ENCODE measurements around the gene NCOA1. TPM values are rescaled to one million over a fixed set of nuclear protein-coding genes. Genes with fewer than 3 reads are reported as not detected.
"Not testable (repeated sequence)": the region's sequence is repeated elsewhere in the genome, so short reads cannot be mapped to it uniquely, and the experiment has no call there.

The NCOA1 gene
- total RNA-seq, 1 donor from 2014 or later = 48.4 TPM

GRCh38 chr2:24477229-24477628 lies 13.8 kb upstream of the NCOA1 start:
- H3K36me3 ChIP-seq = no peaks in the 10 kb centered on the region
- H3K9me3 ChIP-seq = no peaks in the 10 kb centered on the region
- no peak for TF ChIP-seq POLR2A (IDR thresholded peaks at IDR 0.05)
- TF ChIP-seq CTCF (IDR thresholded peaks at IDR 0.05) = no peak
- TF ChIP-seq POLR2AphosphoS5 (IDR thresholded peaks at IDR 0.05; ENCODE audit: insufficient read depth in 1 of 2, low read depth in 1 of 2) = no peak
- no peak overlapping the region for H3K27ac ChIP-seq
- H3K4me1 ChIP-seq = no peaks in the 10 kb centered on the region
- intact Hi-C loops (cut with DNase I) = no loop called here
- no peaks in the 10 kb centered on the region for H3K27me3 ChIP-seq
- no peak for DNase-seq (ENCODE audit: extremely low spot score in 2 of 2)
- H3K4me3 ChIP-seq = no peak overlapping the region

GRCh38 chr2:24478243-24478642 lies 12.8 kb upstream of the NCOA1 start:
- Histone ChIP-seq H3K4me1 (no peaks in the 10 kb centered on the region), H3K4me3 (no peak overlapping the region), H3K27ac (no peak overlapping the region), H3K36me3 (no peaks in the 10 kb centered on the region), H3K9me3 (no peaks in the 10 kb centered on the region), H3K27me3 (no peaks in the 10 kb centered on the region)
- TF ChIP-seq POLR2A (IDR thresholded peaks at IDR 0.05) (no peak), CTCF (IDR thresholded peaks at IDR 0.05) (no peak), POLR2AphosphoS5 (IDR thresholded peaks at IDR 0.05; ENCODE audit: insufficient read depth in 1 of 2, low read depth in 1 of 2) (no peak)
- no peak for DNase-seq (ENCODE audit: extremely low spot score in 2 of 2)
- intact Hi-C loops (cut with DNase I) = no loop called here

- Histone ChIP-seq H3K36me3 (no peaks in the 10 kb centered on the region), H3K4me1 (no peaks in the 10 kb centered on the region), H3K9me3 (no peaks in the 10 kb centered on the region), H3K27me3 (no peaks in the 10 kb centered on the region), H3K4me3 (no peak overlapping the region), H3K27ac (no peak overlapping the region)
- intact Hi-C loops (cut with DNase I) = no loop called here
- no peak for TF ChIP-seq CTCF (IDR thresholded peaks at IDR 0.05)
- TF ChIP-seq POLR2A (IDR thresholded peaks at IDR 0.05) = no peak
- no peak for TF ChIP-seq POLR2AphosphoS5 (IDR thresholded peaks at IDR 0.05; ENCODE audit: insufficient read depth in 1 of 2, low read depth in 1 of 2)
- no peak for DNase-seq (ENCODE audit: extremely low spot score in 2 of 2)
These were observed 10.8 kb upstream of the NCOA1 start for GRCh38 chr2:24480245-24480644.

- Histone ChIP-seq H3K4me1 (no peaks in the 10 kb centered on the region), H3K36me3 (no peaks in the 10 kb centered on the region), H3K27ac (no peak overlapping the region), H3K27me3 (no peaks in the 10 kb centered on the region), H3K4me3 (no peak overlapping the region), H3K9me3 (no peaks in the 10 kb centered on the region)
- intact Hi-C loops (cut with DNase I) = no loop called here
- TF ChIP-seq CTCF (IDR thresholded peaks at IDR 0.05) (no peak), POLR2A (IDR thresholded peaks at IDR 0.05) (no peak), POLR2AphosphoS5 (IDR thresholded peaks at IDR 0.05; ENCODE audit: insufficient read depth in 1 of 2, low read depth in 1 of 2) (no peak)
- no peak for DNase-seq (ENCODE audit: extremely low spot score in 2 of 2)
These were observed 8.6 kb upstream of the NCOA1 start for GRCh38 chr2:24482251-24482971.

GRCh38 chr2:24482972-24483300 lies 8.1 kb upstream of the NCOA1 start:
- no peak overlapping the region for H3K4me3 ChIP-seq
- no peak for DNase-seq (ENCODE audit: extremely low spot score in 2 of 2)
- no peak overlapping the region for H3K27ac ChIP-seq
- no peaks in the 10 kb centered on the region for H3K4me1 ChIP-seq
- no peaks in the 10 kb centered on the region for H3K9me3 ChIP-seq
- TF ChIP-seq CTCF (IDR thresholded peaks at IDR 0.05) = no peak
- TF ChIP-seq POLR2AphosphoS5 (IDR thresholded peaks at IDR 0.05; ENCODE audit: insufficient read depth in 1 of 2, low read depth in 1 of 2) = no peak
- TF ChIP-seq POLR2A (IDR thresholded peaks at IDR 0.05) = no peak
- H3K36me3 ChIP-seq = no peaks in the 10 kb centered on the region
- intact Hi-C loops (cut with DNase I) = no loop called here
- no peaks in the 10 kb centered on the region for H3K27me3 ChIP-seq

GRCh38 chr2:24484677-24485076 lies 6.4 kb upstream of the NCOA1 start:
- H3K27ac ChIP-seq; H3K4me1 ChIP-seq; H3K4me3 ChIP-seq; H3K27me3 ChIP-seq; intact Hi-C loops (cut with DNase I); DNase-seq (ENCODE audit: extremely low spot score in 2 of 2); H3K36me3 ChIP-seq; H3K9me3 ChIP-seq: not testable (repeated sequence)

Measured in vagina (tissue), 2 donors.